Right ventricle myocardium superior (tissue), 1 donor: ENCODE data around the gene TTC24. TPM values are rescaled to one million over a fixed set of nuclear protein-coding genes. Genes with fewer than 3 reads are reported as not detected.
"Not testable (repeated sequence)": the region's sequence is repeated elsewhere in the genome, so short reads cannot be mapped to it uniquely, and the experiment has no call there.

Experiments
- ATAC-seq: fragments of 200-7000 bp; cut with Tn5 transposase; one replicate; pipeline ENCODE4 v1.9.1; 2020; ENCODE audit warnings: mild to moderate bottlenecking; ENCODE audit not compliant: poor library complexity
- DNase-seq: peaks from one replicate; pipeline ENCODE4 v3.0.0-alpha.2; 2020
- intact Hi-C: fragments of 100-400 bp; cut with DNase I; formaldehyde crosslinking; loops from one replicate; pipeline ENCODE4 v1.11.2; 2022
- total RNA-seq: library from RNA; stranded (reverse); fragmentation: NEBNext Ultra II Directional; extraction: Animal tissue kit (Norgen Biotek cat#: 25700); gene quantifications from one replicate; pipeline ENCODE4 v1.2.1, GENCODE V29; 2021
- donor health status: DM: no; HTN: yes; CAD: no; lungs with severe emphysema.

Gene TTC24
- total RNA-seq, 1 donor from 2014 or later: not detected

DNA sequence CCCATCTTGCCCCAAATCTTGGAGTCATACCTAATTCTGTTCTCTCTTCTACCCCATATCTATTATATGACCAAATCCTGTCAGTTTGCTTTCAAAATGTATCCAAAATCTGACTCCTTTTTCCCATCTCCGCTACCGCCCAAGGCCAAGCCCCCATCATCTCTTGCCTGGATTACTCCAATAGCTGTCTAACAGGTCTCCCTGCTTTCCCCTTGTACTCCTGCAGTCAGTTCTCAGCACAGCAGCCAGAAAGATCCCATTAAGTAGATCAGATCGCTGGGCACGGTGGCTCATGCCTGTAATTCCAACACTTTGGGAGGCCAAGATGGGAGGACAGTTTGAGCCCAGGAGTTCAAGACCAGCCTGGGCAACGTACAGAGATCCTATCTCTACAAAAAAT is 27.0 kb upstream of the TTC24 start:
- DNase-seq: no peak
- intact Hi-C loops: no loop called here
- no peak for ATAC-seq

DNA sequence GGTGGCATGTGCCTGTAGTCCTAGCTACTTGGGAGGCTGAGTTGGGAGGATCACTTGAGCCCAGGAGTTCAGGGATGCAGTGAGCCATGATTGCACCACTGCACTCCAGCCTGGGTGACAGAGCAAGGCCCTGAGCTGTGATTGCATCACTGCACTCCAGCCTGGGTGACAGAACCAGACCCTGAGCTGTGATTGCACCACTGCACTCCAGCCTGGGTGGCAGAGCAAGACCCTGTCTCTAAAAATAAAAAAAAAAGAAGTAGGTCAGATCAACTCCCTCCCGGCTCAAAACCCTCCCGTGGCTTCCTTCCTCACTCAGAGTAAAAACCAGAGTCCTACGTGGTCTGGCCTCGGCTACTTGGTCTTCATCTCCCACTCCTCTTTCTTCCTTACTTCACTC is 26.6 kb upstream of the TTC24 start:
- DNase-seq: peak; percentile 64
- intact Hi-C loops: not testable (repeated sequence)
- ATAC-seq: peak; percentile 31

DNA sequence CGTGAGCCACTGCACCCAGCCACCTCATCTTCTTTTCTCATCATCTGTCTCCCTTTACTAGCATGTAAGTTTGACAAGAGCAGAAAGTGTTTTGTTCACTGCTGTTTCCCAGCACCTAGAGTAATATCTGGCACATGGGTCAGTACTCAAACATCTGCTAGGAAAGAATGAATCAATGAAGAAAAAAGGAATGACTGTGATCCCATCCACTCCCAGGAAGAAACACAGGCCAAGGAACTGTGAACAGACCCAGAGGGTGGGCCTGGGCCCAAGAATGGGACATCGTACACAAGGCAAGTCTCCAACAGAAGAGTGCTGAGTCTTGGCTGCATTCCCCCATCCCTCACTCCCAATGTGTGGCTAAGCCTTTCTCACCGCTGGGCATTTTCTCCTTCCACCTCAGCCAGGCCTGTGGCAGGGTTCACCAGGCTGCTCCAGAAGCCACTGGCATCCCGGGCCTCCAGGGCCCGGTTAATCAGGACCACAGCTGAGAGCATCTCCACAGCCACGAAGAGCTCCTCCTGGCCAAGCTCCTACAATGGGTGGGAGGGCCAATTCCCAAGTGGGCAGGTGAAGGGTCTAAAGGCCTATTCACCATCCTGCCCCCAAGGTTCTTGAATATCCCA is 25.6 kb upstream of the TTC24 start:
- no peak for ATAC-seq
- intact Hi-C loops: no loop called here
- no peak for DNase-seq

DNA sequence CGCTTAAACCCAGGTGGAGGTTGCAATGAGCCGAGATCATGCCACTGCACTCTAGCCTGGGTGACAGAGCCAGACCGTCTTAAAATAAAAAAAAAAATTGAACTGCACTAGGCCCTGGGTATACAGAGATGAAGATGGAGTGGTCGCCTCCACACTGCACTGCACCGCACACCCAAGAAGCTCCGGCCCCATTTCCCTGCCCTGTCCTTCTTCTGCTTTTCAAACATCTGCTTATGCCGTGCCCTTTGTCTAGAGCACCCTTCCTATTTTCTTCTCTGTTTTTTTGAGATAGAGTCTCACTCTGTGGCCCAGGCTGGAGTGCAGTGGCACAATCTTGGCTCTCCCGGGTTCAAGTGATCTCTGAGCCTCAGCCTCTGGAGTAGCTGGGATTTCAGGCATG is 24.6 kb upstream of the TTC24 start:
- intact Hi-C loops: no loop called here
- ATAC-seq: no peak
- DNase-seq: no peak

DNA sequence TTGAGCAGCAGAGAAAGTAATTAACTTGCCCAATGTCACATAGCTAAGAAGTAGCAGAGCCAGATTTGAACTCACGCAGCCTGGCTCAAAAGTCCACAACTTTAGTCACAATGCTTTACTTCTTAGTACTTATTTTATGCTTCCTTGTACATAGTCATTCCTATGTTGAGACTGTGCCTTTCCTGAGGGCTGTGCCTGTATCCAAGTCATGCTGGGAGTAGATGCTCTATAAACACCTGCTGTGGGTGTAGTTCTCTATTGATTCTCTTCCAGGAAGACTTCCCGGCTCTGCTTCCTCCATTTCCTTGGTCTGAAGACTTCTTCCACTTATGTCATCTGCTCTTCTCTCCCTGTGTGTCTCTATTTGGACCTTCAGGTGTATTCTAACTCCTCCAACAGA is 23.8 kb upstream of the TTC24 start:
- no peak for ATAC-seq
- no peak for DNase-seq
- intact Hi-C loops: no loop called here

DNA sequence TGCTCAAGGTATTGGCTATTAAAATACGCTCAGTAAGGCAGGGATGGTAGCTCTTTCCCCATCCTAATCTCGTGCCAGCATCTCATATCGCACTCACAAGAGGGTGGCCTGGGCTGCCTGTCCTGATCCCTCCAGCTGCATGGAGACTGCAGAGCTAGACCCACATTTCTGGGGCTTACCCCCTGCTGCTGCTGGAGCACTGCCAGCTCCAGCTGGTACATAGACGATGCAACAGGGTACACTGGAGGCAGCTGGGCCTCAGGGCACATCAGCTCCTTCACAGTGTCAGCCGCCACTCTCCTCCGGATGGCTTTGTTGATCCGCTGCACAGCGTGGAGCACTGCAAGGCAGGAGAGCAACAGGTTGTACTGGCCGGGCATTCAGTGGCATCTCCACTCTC is 23.2 kb upstream of the TTC24 start:
- intact Hi-C loops: no loop called here
- DNase-seq (no peak), ATAC-seq (no peak)

DNA sequence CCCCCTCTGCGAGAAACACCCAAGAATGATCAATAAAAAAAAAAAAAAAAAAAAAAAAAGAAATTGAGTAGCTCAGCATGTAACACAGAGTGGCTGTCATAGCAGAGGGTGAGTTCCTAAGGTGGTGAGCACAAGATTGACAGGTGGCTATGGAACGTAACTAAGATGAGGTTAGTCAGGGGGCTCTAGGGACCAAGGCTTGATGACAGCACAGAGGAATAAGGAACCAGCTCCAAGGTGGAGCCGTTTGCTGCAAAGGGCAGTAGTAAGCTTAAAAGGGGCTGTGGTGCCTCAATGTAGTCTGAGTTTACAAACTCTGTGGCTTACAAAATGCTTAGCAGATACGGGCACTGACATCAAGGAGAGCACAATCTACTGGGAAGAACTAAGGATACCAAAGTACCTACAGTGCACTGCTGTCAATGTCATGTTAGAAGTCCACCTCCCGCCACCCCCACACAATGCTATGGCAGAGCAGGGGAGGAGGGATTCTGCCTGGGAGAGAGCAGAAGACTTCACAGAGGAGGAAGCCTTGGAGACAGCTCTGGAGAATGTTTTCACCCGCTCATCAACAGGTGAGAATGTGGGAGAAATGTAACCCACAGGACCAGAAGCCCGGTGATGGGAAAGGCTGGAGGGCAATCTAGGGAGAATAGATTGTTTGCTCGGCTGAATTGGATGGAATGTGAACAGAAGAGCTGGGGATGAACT is 20.3 kb upstream of the TTC24 start:
- ATAC-seq (no peak), DNase-seq (no peak)
- intact Hi-C loops: no loop called here

DNA sequence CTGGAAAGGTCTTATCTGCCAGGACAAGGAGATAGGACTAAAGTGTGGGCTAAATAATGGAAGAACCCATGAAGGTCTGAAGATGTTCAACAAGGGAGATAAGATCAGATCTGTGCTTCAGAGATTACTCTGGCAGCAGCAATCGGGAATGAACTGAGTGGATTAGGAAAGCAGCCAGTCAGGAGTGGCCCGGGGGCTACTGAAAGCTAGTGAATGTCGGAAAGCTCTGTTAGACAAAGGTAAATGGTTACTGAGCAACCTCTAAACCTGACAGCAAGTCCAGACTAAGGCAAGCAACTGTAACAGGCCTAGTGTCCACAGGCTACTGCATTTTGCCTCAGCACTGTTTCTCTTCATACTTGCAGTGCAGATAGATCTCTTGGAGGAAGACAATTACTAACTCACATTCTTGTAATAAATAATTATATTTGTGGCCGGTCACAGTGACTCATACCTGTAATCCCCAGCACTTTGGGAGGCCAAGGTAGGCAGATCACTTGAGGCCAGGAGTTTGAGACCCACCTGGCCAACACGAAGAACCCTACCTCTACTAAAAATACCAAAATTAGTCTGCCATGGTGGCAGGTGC is 19.6 kb upstream of the TTC24 start:
- no peak for ATAC-seq
- intact Hi-C loops: no loop called here
- DNase-seq: no peak

DNA sequence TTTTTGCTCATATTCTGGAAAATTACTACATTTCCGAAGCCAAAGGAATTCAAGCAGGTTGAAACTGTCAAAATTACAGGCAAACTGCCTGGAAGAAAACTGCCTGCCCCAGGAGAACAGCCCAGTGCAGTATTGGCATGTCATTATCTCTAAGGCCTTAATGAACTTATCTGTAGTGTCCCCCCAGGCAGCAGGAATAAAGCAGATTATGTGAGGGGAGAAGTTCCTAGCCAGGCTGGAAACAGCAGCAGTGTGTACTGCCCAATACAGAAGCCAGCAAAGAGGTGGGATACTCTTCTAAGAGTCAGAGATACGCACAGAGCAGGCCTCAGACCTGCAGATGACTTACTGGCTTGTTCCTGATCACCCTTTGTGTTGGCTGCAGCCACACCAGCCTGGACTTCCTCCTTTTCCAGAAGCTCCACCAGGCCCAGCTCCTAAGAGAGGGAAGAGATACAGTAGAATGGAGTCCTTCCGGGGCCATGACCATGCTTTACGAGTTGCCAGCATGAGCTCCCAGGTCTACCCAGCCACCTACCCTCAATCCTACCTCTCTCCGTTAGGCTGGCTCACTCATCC is 18.8 kb upstream of the TTC24 start:
- intact Hi-C loops: no loop called here
- no peak for DNase-seq
- peak; percentile 79 for ATAC-seq

DNA sequence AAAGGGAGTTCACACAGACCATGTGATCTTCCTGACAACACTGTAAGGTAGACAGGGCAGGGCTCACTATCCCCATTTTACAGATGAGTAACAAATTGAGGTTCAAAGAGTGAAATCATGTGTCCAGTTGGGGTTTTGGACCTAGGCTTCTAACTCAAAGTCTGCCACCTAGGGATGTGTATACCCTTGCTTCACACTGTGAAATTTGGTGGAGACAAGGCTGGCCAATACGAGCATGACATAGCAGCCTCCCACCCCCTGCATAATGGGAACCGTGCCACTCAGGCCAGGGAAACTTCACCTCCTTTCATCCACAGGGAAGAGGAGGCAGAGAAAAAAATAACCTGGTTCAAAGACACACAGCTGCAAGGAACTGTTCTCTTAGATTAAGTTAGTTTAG is 14.0 kb upstream of the TTC24 start:
- intact Hi-C loops: no loop called here
- DNase-seq: no peak
- no peak for ATAC-seq

DNA sequence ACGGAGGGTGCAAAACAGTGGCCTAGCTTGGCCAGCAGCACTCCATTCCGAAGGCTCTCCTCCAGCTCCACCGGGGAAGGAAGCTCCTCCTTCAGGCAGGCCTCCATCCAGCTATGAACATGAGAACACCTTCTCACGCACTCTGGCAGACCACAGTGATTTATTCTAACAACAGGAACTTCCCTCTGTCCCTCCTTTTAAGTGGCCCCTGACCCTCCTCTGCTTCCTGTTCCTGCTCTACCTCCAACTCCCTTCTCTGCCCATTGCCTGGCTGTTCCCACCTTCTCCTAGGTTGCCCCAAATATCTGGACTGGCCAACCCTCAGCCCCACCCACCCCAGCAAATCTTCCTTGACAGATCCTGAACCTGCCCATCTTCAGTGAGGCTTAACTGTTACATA is 13.1 kb upstream of the TTC24 start:
- no peak for DNase-seq
- intact Hi-C loops: no loop called here
- no peak for ATAC-seq

DNA sequence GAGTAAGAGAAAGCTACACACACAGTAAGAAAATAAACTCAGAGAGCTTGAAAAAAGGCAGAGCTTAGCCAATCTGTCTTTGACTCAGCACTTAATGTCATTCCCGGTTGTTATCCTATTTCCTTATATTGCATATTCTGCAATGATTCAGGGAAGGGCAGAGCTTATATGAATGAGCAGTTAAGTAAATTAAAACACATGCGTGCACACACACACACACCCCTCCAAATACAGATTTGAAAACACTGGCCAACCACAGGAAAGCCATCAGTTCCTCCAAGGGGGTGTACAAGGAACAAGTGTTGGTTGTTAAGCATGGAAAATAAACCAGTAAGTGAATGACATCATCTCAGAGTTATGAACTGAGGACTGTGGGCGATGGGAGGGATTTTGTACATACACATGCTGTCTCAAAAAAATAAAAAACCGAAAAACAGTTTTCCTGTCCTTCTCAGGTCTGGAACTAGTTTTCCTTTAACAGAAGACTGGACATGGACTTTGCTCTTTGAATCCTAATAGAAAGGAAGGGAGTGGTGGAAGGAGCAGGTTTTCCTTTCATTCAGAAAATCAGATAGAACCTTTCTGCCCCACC is 8.2 kb upstream of the TTC24 start:
- intact Hi-C loops: no loop called here
- DNase-seq (no peak), ATAC-seq (no peak)

DNA sequence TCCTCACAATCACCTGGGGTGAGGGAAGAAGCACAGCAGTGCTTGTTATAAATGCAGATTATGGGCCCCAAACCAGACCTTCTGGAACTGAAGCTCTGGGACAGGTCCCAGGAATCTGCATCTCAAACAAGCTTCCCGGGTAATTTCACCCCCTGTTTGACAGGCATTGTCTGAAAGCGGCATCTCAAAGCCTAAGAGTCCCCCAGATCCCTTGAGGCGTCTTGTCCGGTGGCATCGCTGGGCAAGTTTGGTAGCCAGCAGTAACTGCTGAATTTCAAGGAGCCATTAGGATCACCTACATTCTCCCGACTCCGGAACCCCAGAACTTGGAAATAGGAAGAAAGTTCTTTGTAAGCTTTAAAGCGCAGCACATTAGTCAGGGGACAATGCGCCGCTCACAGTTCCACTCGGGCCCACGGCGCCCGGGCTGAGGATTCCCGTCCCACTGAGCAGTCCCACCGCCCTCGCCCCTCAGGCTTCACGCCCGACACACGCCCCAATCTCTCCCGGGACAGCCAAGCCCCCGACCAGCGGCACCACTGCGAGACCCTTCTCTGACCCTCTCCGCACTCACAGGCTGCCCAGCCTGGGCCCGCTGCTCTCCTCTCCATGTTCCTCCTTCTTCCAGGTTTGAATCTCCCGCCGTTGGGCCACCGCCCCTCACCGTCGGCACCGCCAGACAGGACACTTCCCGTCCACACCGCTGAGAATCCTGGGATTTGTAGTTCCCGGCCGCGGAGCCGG is 7.4 kb upstream of the TTC24 start, which contains the start of gene IQGAP3:
TSS of gene IQGAP3 (minus strand) at position 647 of the 744 bp plus-strand sequence. CDS start at position 611, 36 bp downstream.
- intact Hi-C loops: no loop called here
- DNase-seq: peak; percentile 86
- ATAC-seq: peak; percentile 97

DNA sequence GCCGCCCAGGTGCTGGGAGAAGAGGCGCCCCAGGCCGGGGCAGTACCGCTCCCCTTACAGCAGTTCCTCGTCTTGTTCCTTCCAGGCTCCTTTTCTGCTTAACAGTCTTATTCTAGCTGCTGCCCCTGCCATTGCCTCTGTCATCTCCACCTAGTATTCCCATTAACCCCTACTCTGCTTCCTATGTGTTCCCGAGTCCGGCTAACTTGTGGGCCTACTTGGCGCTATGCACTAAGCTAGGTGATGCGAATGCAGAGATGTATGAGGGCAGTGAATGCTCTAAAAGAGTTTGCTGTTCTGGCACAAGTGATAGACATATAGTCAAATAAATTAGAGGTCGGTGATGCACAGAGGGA is 6.9 kb upstream of the TTC24 start:
- intact Hi-C loops: no loop called here
- DNase-seq (no peak), ATAC-seq (no peak)

DNA sequence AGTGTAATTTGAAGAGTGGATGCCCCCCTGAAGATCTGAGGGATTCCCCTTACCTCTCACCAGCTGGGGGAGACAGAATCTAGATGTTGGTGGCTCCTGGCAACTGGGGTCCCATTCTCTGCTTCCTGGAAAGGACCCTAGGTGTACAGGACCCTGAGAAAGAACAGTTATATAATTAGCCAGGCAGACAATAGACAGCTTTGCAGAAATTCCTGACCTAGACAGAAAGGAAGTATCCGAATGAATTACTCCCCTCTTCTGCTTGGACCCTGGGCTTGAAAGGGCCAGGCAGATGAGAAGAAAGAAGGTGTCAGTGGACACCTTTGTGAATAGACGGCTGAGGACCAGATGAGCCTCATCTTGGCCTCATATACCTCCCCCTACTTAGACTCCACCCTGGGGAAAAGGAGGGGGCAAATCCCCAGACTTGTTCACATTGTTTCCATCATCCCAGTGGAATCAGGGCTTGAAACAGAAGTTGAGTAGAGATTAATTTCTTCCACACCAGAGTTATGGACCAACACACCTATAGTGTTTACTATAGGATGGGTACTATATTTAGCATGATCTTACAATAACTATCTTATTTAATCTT is 5.4 kb upstream of the TTC24 start:
- intact Hi-C loops: no loop called here
- no peak for ATAC-seq
- no peak for DNase-seq

DNA sequence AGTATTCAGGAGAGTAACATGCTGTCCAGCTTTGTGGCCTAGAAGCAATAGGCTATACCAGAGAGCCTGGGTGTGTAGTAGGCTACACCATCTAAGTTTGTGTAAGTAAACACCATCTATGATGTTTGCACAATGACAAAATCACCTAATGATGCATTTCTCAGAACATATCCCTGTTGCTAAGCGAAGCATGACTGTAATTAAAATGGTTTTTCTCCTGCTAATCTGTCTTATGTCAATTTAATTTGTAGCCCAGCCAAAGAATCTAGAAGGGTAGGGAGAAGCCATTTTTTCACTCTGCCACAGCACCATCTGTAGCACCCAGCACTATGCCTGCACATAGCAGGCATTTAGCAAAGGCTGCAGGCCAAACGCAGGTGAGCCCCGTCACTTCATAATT is 2.0 kb upstream of the TTC24 start:
- ATAC-seq (no peak), DNase-seq (no peak)
- intact Hi-C loops: no loop called here

DNA sequence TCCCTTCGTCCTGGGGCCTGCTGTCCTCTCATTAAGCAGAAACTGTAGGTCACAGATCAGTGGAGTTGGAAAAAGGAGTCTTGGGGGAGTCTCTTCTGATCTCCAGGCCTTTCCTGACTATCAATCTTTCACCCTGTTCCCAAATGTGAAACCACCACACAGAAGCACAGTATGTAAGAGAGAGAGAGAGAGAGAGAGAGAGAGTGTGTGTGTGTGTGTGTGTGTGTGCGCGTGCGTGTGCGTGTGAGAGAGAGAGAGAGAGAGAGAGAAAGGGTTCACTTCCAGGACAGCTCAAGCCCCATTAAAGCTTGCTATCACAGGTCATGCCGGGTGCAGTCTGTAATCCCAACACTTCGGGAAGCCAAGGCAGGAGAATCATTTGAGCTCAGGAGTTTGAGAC is 1.5 kb upstream of the TTC24 start:
- DNase-seq (no peak), ATAC-seq (no peak)
- intact Hi-C loops: no loop called here

DNA sequence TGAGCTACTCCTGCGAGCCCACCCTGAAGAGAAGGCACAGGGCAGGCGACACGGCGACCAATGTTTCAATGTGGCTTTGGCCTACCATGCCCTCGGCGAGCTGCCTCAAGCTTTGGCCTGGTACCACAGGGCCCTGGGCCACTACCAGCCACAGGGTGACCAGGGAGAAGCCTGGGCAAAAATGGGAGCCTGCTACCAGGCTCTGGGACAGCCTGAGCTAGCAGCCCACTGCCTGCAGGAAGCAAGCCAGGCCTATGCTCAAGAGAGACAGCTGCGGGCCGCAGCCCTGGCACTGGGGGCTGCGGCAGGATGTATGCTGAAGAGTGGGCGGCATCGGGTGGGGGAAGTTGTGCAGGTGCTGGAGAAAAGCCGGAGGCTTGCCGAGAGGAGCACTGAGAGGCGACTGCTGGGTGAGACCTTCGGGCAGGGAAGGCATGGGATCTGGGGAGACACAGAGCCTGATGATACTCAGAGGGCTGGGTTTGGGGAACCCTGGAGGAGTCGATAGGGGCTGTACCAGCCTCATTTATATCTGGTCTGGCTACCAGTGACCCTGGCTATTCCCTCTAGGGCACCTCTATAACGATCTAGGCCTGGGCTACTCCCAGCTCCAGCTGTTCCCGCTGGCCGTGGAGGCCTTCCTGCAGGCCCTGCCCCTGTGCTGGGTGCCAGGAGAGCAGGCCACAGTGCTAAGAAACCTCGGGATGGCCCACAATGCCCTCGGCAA is 2.3 kb downstream of the TTC24 start:
- intact Hi-C loops: loop anchor here (5.0 kb wide), 1 partner anchor 70 kb away; no protein-coding TSS in a partner anchor
- DNase-seq (no peak), ATAC-seq (no peak)
